Activated naive CD8-positive, alpha-beta T cell treated with anti-CD3 and anti-CD28 coated beads for 36 hours (primary cell): ENCODE data around the gene TRIM27. TPM values are rescaled to one million over a fixed set of nuclear protein-coding genes. Genes with fewer than 3 reads are reported as not detected.
"Not testable (repeated sequence)": the region's sequence is repeated elsewhere in the genome, so short reads cannot be mapped to it uniquely, and the experiment has no call there.

ENCODE experiments used
- DNase-seq: peaks from one replicate; pipeline ENCODE4 v3.0.0; 2021
- H3K27ac Mint-ChIP-seq: one replicate; pipeline ENCODE4 v1.8.0; 2022; ENCODE audit warnings: mild to moderate bottlenecking, moderate library complexity, mixed read lengths
- H3K27me3 Mint-ChIP-seq: one replicate; pipeline ENCODE4 v1.8.0; 2022; ENCODE audit warnings: mild to moderate bottlenecking, mixed read lengths
- H3K36me3 Mint-ChIP-seq: one replicate; pipeline ENCODE4 v1.8.0; 2021; ENCODE audit warnings: mild to moderate bottlenecking, mixed read lengths
- H3K4me1 Mint-ChIP-seq: one replicate; pipeline ENCODE4 v1.8.0; 2021; ENCODE audit warnings: mixed read lengths
- H3K4me3 Mint-ChIP-seq: one replicate; pipeline ENCODE4 v1.8.0; 2022; ENCODE audit warnings: mild to moderate bottlenecking, moderate library complexity, mixed read lengths
- H3K9me3 Mint-ChIP-seq: one replicate; pipeline ENCODE4 v1.8.0; 2022; ENCODE audit warnings: mixed read lengths
- total RNA-seq, 2 experiments: library from RNA; stranded (reverse); gene quantifications; one replicate each; pipeline ENCODE4 v1.2.3, GENCODE V29; 2021

Gene TRIM27
- 10 to 100 TPM; 51.5 to 52.3 TPM for total RNA-seq

DNA sequence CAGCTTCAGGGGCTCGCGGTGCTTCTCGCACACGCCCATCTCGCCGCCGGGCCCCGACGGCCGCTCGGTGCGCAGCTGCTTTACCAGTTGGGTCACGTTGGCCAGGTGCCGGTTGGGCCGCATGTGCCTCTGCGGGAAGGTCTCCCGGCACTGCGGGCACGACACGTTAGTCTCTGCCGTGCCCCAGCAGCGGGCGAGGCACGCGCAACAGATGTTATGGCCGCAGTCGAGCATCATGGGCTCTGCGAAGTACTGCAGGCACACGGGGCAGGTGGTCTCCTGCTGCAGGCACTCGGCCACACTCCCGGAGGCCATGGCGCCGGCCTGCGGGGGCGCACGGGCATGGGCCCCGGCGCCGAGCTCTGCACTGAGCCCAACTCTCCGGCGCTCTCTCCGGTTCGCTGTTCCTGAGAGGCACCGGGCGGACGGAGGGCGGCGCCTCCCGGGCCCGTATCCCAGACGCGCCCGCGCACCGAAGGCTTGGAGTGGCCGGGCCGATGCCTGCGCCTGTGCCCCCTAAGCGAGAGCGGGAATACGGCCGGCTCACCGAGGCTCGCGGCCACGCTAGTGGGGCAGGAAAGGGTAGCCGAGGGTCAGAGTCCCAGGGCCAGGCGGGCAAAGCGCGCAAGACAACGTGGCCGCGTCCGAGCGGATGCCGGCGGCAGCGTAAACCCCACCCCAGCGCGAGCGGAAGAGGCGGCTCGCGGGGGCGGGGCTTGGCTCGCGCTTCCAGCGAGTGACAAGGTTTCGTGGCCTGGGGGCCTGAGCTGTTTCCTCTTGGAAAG, at the start of gene TRIM27:
Gene TRIM27 (minus strand): TSS at position 668 of the 785 bp plus-strand sequence. CDS start 353 bp downstream, at position 315.
- no peaks in the 10 kb centered on the region for H3K9me3 Mint-ChIP-seq
- H3K27me3 Mint-ChIP-seq = no peaks in the 10 kb centered on the region
- peak within 1 kb of the TSS; percentile 95 for H3K27ac Mint-ChIP-seq
- peak within 1 kb of the TSS; percentile 94 for H3K4me3 Mint-ChIP-seq
- H3K36me3 Mint-ChIP-seq = peaks cover 39% of the 10 kb centered on the region
- peaks cover 33% of the 10 kb centered on the region for H3K4me1 Mint-ChIP-seq
- DNase-seq = peak; percentile 87

- not testable (repeated sequence) for H3K4me1 Mint-ChIP-seq, H3K4me3 Mint-ChIP-seq, DNase-seq, H3K36me3 Mint-ChIP-seq, H3K27ac Mint-ChIP-seq
- Mint-ChIP-seq H3K27me3 (peaks cover 26% of the 10 kb centered on the region), H3K9me3 (peaks cover 17% of the 10 kb centered on the region)
Observed at GRCh38 chr6:28970056-28970455, 46.3 kb upstream of the TRIM27 start.

- no peak for DNase-seq
- Mint-ChIP-seq H3K27ac (no peak overlapping the region), H3K9me3 (peaks cover 19% of the 10 kb centered on the region), H3K27me3 (peaks cover 21% of the 10 kb centered on the region), H3K4me1 (no peaks in the 10 kb centered on the region), H3K36me3 (peaks cover 7% of the 10 kb centered on the region), H3K4me3 (no peak overlapping the region)
Observed at GRCh38 chr6:28969129-28969528, 45.3 kb upstream of the TRIM27 start.

GRCh38 chr6:28968476-28968875, 44.7 kb upstream of the TRIM27 start:
- no peak for DNase-seq
- Mint-ChIP-seq H3K27ac (no peak overlapping the region), H3K27me3 (peaks cover 19% of the 10 kb centered on the region), H3K9me3 (peaks cover 19% of the 10 kb centered on the region), H3K4me3 (no peak overlapping the region), H3K36me3 (peaks cover 7% of the 10 kb centered on the region), H3K4me1 (no peaks in the 10 kb centered on the region)

- Mint-ChIP-seq H3K27ac (no peak overlapping the region), H3K4me3 (no peak overlapping the region), H3K36me3 (peaks cover 7% of the 10 kb centered on the region), H3K27me3 (peaks cover 23% of the 10 kb centered on the region), H3K9me3 (peaks cover 19% of the 10 kb centered on the region), H3K4me1 (no peaks in the 10 kb centered on the region)
- no peak for DNase-seq
Observed at GRCh38 chr6:28965706-28966105, 41.9 kb upstream of the TRIM27 start.

DNA sequence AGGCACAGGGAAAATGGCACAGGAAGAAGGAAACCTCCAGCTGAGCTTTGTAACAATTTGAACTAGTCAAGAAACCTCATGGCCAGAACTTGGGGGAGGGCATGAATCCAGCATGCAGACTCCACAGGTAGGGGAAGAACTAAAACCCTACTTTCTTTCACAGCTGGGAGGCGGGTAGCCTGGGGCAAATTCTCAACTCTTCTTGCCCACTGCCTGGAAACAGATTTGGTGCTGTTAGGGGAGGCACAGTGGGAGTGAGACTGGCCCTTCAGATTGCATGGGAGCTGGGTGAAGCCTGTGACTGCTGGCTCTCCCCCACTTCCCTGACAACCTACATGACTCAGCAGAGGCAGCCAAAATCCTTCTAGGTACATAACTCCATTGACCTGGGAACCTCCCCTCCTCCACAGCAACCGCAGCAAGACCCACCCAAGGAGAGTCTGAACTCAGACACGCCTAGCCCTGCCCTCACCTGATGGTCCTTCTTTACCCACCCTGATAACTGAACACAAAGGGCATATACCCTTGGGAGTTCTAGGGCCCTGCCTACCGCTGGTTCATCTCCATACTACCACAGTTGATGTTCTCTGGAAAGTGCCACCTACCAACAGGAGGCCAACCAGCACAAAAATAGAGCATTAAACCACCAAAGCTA, 37.2 kb upstream of the TRIM27 start:
- H3K27me3 Mint-ChIP-seq = peaks cover 24% of the 10 kb centered on the region
- no peaks in the 10 kb centered on the region for H3K4me1 Mint-ChIP-seq
- no peak for DNase-seq
- H3K36me3 Mint-ChIP-seq = no peaks in the 10 kb centered on the region
- peaks cover 2% of the 10 kb centered on the region for H3K9me3 Mint-ChIP-seq
- H3K27ac Mint-ChIP-seq = no peak overlapping the region
- no peak overlapping the region for H3K4me3 Mint-ChIP-seq

- H3K4me3 Mint-ChIP-seq, DNase-seq, H3K36me3 Mint-ChIP-seq, H3K9me3 Mint-ChIP-seq, H3K27ac Mint-ChIP-seq: not testable (repeated sequence)
- H3K27me3 Mint-ChIP-seq = peaks cover 24% of the 10 kb centered on the region
- H3K4me1 Mint-ChIP-seq = peaks cover 12% of the 10 kb centered on the region
Observed at GRCh38 chr6:28958561-28959243, 34.9 kb upstream of the TRIM27 start.

DNA sequence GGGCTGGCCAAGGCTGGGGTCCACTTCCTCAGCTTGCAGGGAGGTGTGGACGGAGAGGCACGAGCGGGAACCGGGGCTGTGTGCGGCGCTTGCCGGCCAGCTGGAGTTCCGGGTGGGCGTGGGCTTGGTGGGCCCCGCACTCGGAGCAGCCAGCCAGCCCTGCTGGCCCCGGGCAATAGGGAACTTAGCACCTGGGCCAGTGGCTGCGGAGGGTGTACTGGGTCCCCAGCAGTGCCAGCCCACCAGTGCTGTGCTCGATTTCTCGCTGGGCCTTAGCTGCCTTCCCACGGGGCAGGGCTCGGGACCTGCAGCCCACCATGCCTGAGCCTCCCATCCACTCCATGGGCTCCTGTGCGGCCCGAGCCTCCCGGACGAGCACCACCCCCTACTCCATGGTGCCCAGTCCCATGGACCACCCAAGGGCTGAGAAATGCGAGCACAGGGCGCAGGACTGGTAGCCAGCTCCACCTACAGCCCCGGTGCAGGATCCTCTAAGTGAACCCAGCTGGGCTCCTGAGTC, 34.1 kb upstream of the TRIM27 start:
- Mint-ChIP-seq H3K27me3 (peaks cover 28% of the 10 kb centered on the region), H3K4me1 (peaks cover 18% of the 10 kb centered on the region)
- not testable (repeated sequence) for DNase-seq, H3K27ac Mint-ChIP-seq, H3K36me3 Mint-ChIP-seq, H3K9me3 Mint-ChIP-seq, H3K4me3 Mint-ChIP-seq

DNA sequence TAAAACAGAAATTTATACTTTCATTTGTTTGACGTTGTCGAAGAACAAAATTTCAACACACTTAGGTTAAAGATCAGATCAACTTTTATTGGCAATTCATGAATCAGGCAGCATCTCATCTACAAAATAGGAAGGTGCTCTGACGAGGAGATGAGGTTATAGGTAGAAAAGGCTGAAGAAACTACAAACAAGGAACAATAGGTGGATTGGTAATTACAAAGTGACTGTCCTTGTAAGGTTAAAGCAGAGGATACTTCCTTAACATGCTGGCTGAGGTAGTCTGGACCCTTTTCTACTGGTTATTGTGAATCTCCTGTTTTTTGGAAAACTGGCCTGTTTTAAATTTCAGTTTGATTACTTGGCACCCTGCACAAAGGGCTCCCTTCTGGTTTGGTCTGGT, 32.5 kb upstream of the TRIM27 start:
- Mint-ChIP-seq H3K27ac (no peak overlapping the region), H3K27me3 (peaks cover 25% of the 10 kb centered on the region), H3K36me3 (no peaks in the 10 kb centered on the region), H3K4me3 (no peak overlapping the region), H3K9me3 (no peaks in the 10 kb centered on the region), H3K4me1 (peaks cover 19% of the 10 kb centered on the region)
- DNase-seq = no peak

GRCh38 chr6:28953585-28954258, 29.9 kb upstream of the TRIM27 start:
- Mint-ChIP-seq H3K9me3 (peaks cover 3% of the 10 kb centered on the region), H3K27ac (peak overlapping the region; percentile 74), H3K4me1 (peaks cover 25% of the 10 kb centered on the region), H3K4me3 (peak overlapping the region; percentile 84), H3K36me3 (peaks cover 2% of the 10 kb centered on the region), H3K27me3 (peaks cover 16% of the 10 kb centered on the region)
- DNase-seq = no peak

GRCh38 chr6:28953039-28953584, 29.3 kb upstream of the TRIM27 start:
- peak; percentile 52 for DNase-seq
- Mint-ChIP-seq H3K36me3 (peaks cover 2% of the 10 kb centered on the region), H3K4me3 (peak overlapping the region; percentile 84), H3K27me3 (peaks cover 16% of the 10 kb centered on the region), H3K27ac (peak overlapping the region; percentile 74), H3K4me1 (peaks cover 25% of the 10 kb centered on the region), H3K9me3 (peaks cover 3% of the 10 kb centered on the region)

GRCh38 chr6:28949656-28950195, 25.9 kb upstream of the TRIM27 start:
- H3K4me3 Mint-ChIP-seq, H3K9me3 Mint-ChIP-seq, H3K36me3 Mint-ChIP-seq, DNase-seq, H3K27ac Mint-ChIP-seq: not testable (repeated sequence)
- Mint-ChIP-seq H3K27me3 (peaks cover 10% of the 10 kb centered on the region), H3K4me1 (peaks cover 23% of the 10 kb centered on the region)

GRCh38 chr6:28948782-28949486, 25.1 kb upstream of the TRIM27 start:
- H3K9me3 Mint-ChIP-seq = peaks cover 3% of the 10 kb centered on the region
- DNase-seq = no peak
- H3K4me1 Mint-ChIP-seq = peaks cover 25% of the 10 kb centered on the region

DNA sequence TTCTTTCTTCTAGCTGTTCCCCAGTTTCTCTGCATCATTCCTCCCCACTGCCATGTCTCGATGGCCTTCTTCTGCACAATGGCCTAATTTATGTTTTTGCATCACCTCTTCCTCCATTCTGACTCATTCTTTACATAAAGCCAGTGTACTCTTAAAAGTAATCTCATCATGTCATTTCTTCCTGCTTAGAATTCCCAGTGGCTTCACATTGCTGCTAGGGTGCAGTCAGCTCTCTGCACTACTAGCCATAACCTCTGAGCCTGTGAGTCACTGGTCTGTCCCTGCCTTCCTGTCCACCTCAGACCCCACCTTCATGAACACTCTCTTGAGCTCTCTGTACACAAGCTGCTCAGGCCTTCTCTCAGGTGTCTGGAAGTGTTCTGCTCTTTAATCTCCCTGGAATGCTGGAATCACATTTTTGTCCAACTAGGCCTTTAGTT, 24.1 kb upstream of the TRIM27 start:
- Mint-ChIP-seq H3K27ac (no peak overlapping the region), H3K9me3 (peaks cover 3% of the 10 kb centered on the region), H3K4me1 (peaks cover 28% of the 10 kb centered on the region), H3K4me3 (no peak overlapping the region), H3K27me3 (peaks cover 15% of the 10 kb centered on the region), H3K36me3 (peaks cover 9% of the 10 kb centered on the region)
- no peak for DNase-seq

More at GRCh38 chr6:28948782-28949486, 25.1 kb upstream of the TRIM27 start:
- peaks cover 6% of the 10 kb centered on the region for H3K36me3 Mint-ChIP-seq
- peaks cover 14% of the 10 kb centered on the region for H3K27me3 Mint-ChIP-seq
- no peak overlapping the region for H3K4me3 Mint-ChIP-seq
- no peak overlapping the region for H3K27ac Mint-ChIP-seq
